Vagina (tissue), 2 donors: ENCODE data around the gene RPL19.
A peak's percentile ranks its signal among the peaks of the same experiment; 100 is the strongest.

Experiments
- POLR2A ChIP-seq, 2 donors: fragments of 450-650 bp; IDR thresholded peaks; one replicate each; pipeline ENCODE4 v1.6.1; 2017; ENCODE audit warnings: antibody characterized with exemption in 2 of 2, mild to moderate bottlenecking in 2 of 2, moderate library complexity in 2 of 2
- POLR2AphosphoS5 ChIP-seq, 2 donors: sonication (generic); formaldehyde crosslinking; IDR thresholded peaks; one replicate each; pipeline ENCODE4 v1.9.0; 2017; ENCODE audit warnings: antibody characterized with exemption in 2 of 2, mild to moderate bottlenecking in 2 of 2, low read depth in 1 of 2; ENCODE audit not compliant: insufficient read depth in 1 of 2
- TF ChIP-seq, protein P1 (sequence below), 3 experiments: fragments of 450-650 bp in 2 of 3; fragments of 200-600 bp in 1 of 3; sonication (generic) in 1 of 3; IDR thresholded peaks; one replicate each; pipeline ENCODE4 v1.5.1; 2017 to 2019; ENCODE audit warnings: antibody characterized with exemption in 3 of 3, mild to moderate bottlenecking in 2 of 3, moderate library complexity in 2 of 3

- TF ChIP-seq POLR2A (IDR thresholded peaks at IDR 0.05) = no peak
- TF ChIP-seq, protein P1, sequence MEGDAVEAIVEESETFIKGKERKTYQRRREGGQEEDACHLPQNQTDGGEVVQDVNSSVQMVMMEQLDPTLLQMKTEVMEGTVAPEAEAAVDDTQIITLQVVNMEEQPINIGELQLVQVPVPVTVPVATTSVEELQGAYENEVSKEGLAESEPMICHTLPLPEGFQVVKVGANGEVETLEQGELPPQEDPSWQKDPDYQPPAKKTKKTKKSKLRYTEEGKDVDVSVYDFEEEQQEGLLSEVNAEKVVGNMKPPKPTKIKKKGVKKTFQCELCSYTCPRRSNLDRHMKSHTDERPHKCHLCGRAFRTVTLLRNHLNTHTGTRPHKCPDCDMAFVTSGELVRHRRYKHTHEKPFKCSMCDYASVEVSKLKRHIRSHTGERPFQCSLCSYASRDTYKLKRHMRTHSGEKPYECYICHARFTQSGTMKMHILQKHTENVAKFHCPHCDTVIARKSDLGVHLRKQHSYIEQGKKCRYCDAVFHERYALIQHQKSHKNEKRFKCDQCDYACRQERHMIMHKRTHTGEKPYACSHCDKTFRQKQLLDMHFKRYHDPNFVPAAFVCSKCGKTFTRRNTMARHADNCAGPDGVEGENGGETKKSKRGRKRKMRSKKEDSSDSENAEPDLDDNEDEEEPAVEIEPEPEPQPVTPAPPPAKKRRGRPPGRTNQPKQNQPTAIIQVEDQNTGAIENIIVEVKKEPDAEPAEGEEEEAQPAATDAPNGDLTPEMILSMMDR (IDR thresholded peaks at IDR 0.05) = peak; percentile 86 to 97 (median 91)
- no peak for TF ChIP-seq POLR2AphosphoS5 (IDR thresholded peaks at IDR 0.05; ENCODE audit: insufficient read depth in 1 of 2, low read depth in 1 of 2)
Measured at GRCh38 chr17:39244600-39245570, 44.8 kb downstream of the RPL19 start.
